ENCODE measurements around the gene LYPLAL1. TPM values are rescaled to one million over a fixed set of nuclear protein-coding genes. Genes with fewer than 3 reads are reported as not detected.

LYPLAL1 gene
- total RNA-seq, 4 donors from 2014 or later = 25.6 to 64.9 (median 49.9) TPM

DNA sequence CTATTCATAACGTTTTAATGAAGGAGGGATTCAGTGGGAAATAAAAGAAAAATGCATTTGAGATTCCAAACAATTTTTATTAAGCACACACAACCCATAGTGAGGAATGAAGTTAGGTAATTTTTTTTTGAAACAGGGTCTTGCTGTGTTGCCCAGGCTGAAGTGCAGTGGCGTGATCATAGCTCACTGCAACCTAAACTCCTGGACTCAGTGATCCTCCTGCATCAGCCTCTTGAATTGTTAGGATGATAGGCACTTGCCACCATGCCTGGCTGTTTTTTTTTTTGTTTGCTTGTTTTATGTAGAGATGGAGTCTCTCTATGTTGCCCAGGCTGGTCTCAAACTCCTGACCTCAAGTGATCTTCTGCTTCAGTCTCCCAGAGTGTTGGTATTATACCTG is 28.9 kb downstream of the LYPLAL1 start:
- no peaks in the 10 kb centered on the region for H3K9me3 ChIP-seq
- no peaks in the 10 kb centered on the region for H3K4me1 ChIP-seq
- intact Hi-C loops (cut with DNase I; ENCODE audit: low total_unique reads) = no loop called here
- DNase-seq = no peak
- H3K27me3 ChIP-seq = no peaks in the 10 kb centered on the region
- H3K27ac ChIP-seq = no peak overlapping the region
- TF ChIP-seq POLR2A (IDR thresholded peaks at IDR 0.05) = no peak
- no peak for TF ChIP-seq CTCF (IDR thresholded peaks at IDR 0.05)
- H3K4me3 ChIP-seq = no peak overlapping the region
- no peaks in the 10 kb centered on the region for H3K36me3 ChIP-seq

- no peak for DNase-seq
- Histone ChIP-seq H3K9me3 (no peaks in the 10 kb centered on the region), H3K27me3 (no peaks in the 10 kb centered on the region), H3K4me1 (no peaks in the 10 kb centered on the region), H3K36me3 (no peaks in the 10 kb centered on the region), H3K4me3 (no peak overlapping the region), H3K27ac (no peak overlapping the region)
- intact Hi-C loops (cut with DNase I; ENCODE audit: low total_unique reads) = no loop called here
- TF ChIP-seq POLR2A (IDR thresholded peaks at IDR 0.05) = no peak
- TF ChIP-seq CTCF (IDR thresholded peaks at IDR 0.05) = no peak
Measured at GRCh38 chr1:219206350-219206749, 32.7 kb downstream of the LYPLAL1 start.

DNA sequence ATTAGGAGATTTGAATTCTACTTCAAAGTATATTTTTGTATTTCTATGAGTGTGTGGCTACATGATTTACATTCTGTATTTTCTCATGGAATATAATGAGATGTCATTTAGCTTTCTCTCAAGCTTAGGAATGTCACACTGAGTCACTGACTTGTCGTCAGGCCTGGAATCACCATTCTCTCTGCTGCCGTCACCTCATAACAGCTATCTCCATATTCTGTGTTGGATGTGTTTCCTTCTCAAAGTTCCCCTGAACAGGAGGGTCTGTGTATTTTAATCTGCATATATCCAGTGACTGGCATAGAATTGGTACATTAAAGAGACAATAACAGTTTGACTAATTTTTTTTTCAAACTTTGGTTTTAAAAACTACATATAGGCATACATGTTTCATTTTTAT is 35.9 kb downstream of the LYPLAL1 start:
- intact Hi-C loops (cut with DNase I; ENCODE audit: low total_unique reads) = no loop called here
- Histone ChIP-seq H3K27me3 (no peaks in the 10 kb centered on the region), H3K9me3 (no peaks in the 10 kb centered on the region), H3K36me3 (no peaks in the 10 kb centered on the region), H3K27ac (no peak overlapping the region), H3K4me1 (no peaks in the 10 kb centered on the region), H3K4me3 (no peak overlapping the region)
- TF ChIP-seq CTCF (IDR thresholded peaks at IDR 0.05) = no peak
- no peak for TF ChIP-seq POLR2A (IDR thresholded peaks at IDR 0.05)
- DNase-seq = no peak

DNA sequence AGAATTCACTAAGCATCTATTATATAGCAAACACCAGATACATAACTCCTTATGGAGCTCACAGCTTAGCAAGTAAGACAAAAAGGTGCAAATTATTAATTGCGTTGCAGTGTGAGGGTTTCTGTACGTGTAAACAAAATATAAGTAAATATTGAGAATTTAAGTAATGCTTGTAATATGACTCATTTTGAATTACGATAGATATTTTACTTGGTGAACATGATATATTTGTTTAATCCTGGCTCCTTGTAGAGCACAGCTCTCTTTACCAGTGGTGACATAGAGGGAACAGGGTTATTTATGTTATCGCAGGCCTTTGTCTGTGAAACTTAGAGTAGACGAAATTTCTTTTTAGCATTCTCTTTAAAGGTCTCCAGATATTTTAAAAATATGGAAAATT is 36.4 kb downstream of the LYPLAL1 start:
- Histone ChIP-seq H3K36me3 (no peaks in the 10 kb centered on the region), H3K27ac (no peak overlapping the region), H3K9me3 (no peaks in the 10 kb centered on the region), H3K4me3 (no peak overlapping the region), H3K27me3 (no peaks in the 10 kb centered on the region), H3K4me1 (no peaks in the 10 kb centered on the region)
- intact Hi-C loops (cut with DNase I; ENCODE audit: low total_unique reads) = no loop called here
- DNase-seq = no peak
- TF ChIP-seq POLR2A (IDR thresholded peaks at IDR 0.05) = no peak
- no peak for TF ChIP-seq CTCF (IDR thresholded peaks at IDR 0.05)

- no peak for DNase-seq
- intact Hi-C loops (cut with DNase I; ENCODE audit: low total_unique reads) = no loop called here
- no peaks in the 10 kb centered on the region for H3K4me1 ChIP-seq
- H3K27me3 ChIP-seq = no peaks in the 10 kb centered on the region
- no peak overlapping the region for H3K4me3 ChIP-seq
- no peak overlapping the region for H3K27ac ChIP-seq
- no peak for TF ChIP-seq POLR2A (IDR thresholded peaks at IDR 0.05)
- TF ChIP-seq CTCF (IDR thresholded peaks at IDR 0.05) = no peak
- H3K9me3 ChIP-seq = no peaks in the 10 kb centered on the region
- H3K36me3 ChIP-seq = no peaks in the 10 kb centered on the region
Measured at GRCh38 chr1:219215477-219215876, 41.8 kb downstream of the LYPLAL1 start.
